Measurements from ENCODE around the gene JMJD4. TPM values are rescaled to one million over a fixed set of nuclear protein-coding genes. Genes with fewer than 3 reads are reported as not detected.
"Not testable (repeated sequence)": the region's sequence is repeated elsewhere in the genome, so short reads cannot be mapped to it uniquely, and the experiment has no call there.

Gene JMJD4
- total RNA-seq, 1 donor from 2014 or later: 21.5 TPM

GRCh38 chr1:227733751-227734545, 1.2 kb downstream of the JMJD4 start:
- intact Hi-C loops (cut with micrococcal nuclease): loop anchor here (2.0 kb wide), 2 partner anchors 253 to 349 kb away; partner anchors contain the start of gene ARF1

GRCh38 chr1:227733309-227733705, 1.8 kb downstream of the JMJD4 start:
- intact Hi-C loops (cut with micrococcal nuclease): no loop called here

- intact Hi-C loops (cut with micrococcal nuclease): no loop called here
Measured at GRCh38 chr1:227732586-227733308, 2.4 kb downstream of the JMJD4 start.

- intact Hi-C loops (cut with micrococcal nuclease): no loop called here
Measured at GRCh38 chr1:227731696-227732585, 3.2 kb downstream of the JMJD4 start.

- intact Hi-C loops (cut with micrococcal nuclease): no loop called here
Measured at GRCh38 chr1:227731241-227731677, 3.8 kb downstream of the JMJD4 start.

GRCh38 chr1:227730630-227731151, 4.4 kb downstream of the JMJD4 start:
- intact Hi-C loops (cut with micrococcal nuclease): no loop called here

GRCh38 chr1:227729881-227730629, 5.0 kb downstream of the JMJD4 start:
- intact Hi-C loops (cut with micrococcal nuclease): loop anchor here (5.0 kb wide), 1 partner anchor 547 kb away; no protein-coding TSS in a partner anchor

GRCh38 chr1:227729144-227729880, 5.8 kb downstream of the JMJD4 start:
- intact Hi-C loops (cut with micrococcal nuclease): loop anchor here (5.0 kb wide), 1 partner anchor 548 kb away; no protein-coding TSS in a partner anchor

- intact Hi-C loops (cut with micrococcal nuclease): loop anchor here (1.0 to 5.0 kb wide), 2 partner anchors 59 to 548 kb away; no protein-coding TSS in a partner anchor
Measured at GRCh38 chr1:227728892-227729143, 6.3 kb downstream of the JMJD4 start.

GRCh38 chr1:227728059-227728891, 6.8 kb downstream of the JMJD4 start:
- intact Hi-C loops (cut with micrococcal nuclease): loop anchor here (1.0 to 5.0 kb wide), 2 partner anchors 60 to 549 kb away; no protein-coding TSS in a partner anchor

GRCh38 chr1:227726924-227727599, 8.0 kb downstream of the JMJD4 start:
- intact Hi-C loops (cut with micrococcal nuclease): loop anchor here (5.0 kb wide), 1 partner anchor 550 kb away; no protein-coding TSS in a partner anchor

GRCh38 chr1:227726318-227726717, 8.8 kb downstream of the JMJD4 start:
- intact Hi-C loops (cut with micrococcal nuclease): loop anchor here (5.0 kb wide), 1 partner anchor 551 kb away; no protein-coding TSS in a partner anchor

- intact Hi-C loops (cut with micrococcal nuclease): loop anchor here (5.0 kb wide), 1 partner anchor 552 kb away; no protein-coding TSS in a partner anchor
Measured at GRCh38 chr1:227725046-227725445, 10.1 kb downstream of the JMJD4 start.

GRCh38 chr1:227723474-227723873, 11.6 kb downstream of the JMJD4 start:
- intact Hi-C loops (cut with micrococcal nuclease): no loop called here

- intact Hi-C loops (cut with micrococcal nuclease): no loop called here
Measured at GRCh38 chr1:227718932-227719331, 16.2 kb downstream of the JMJD4 start.

- intact Hi-C loops (cut with micrococcal nuclease): no loop called here
Measured at GRCh38 chr1:227712648-227713047, 22.5 kb downstream of the JMJD4 start.

GRCh38 chr1:227710474-227710873, 24.6 kb downstream of the JMJD4 start:
- intact Hi-C loops (cut with micrococcal nuclease): not testable (repeated sequence)

- intact Hi-C loops (cut with micrococcal nuclease): no loop called here
Measured at GRCh38 chr1:227709451-227709850, 25.7 kb downstream of the JMJD4 start.
